Small intestine (tissue), 7 donors: Measurements from ENCODE around the gene SMG1. TPM values are rescaled to one million over a fixed set of nuclear protein-coding genes. Genes with fewer than 3 reads are reported as not detected.
"Not testable (repeated sequence)": the region's sequence is repeated elsewhere in the genome, so short reads cannot be mapped to it uniquely, and the experiment has no call there.

ENCODE experiments used
- DNase-seq, 2 donors: peaks; one replicate each; pipeline versions ENCODE4 v3.0.0 to v3.0.0-alpha.2; 2013
- FAIRE-seq: peaks from 2 replicates; lab custom pipeline; 2012; peaks lifted over from hg19 to GRCh38; lab: Jason Lieb, UNC
- H3K27ac ChIP-seq, 3 donors: one replicate each; pipeline ENCODE4 v1.5.1; 2013; ENCODE audit warnings: low read length in 2 of 3, mild to moderate bottlenecking in 2 of 3, control low read depth in 1 of 3, inconsistent platforms in 1 of 3, low read depth in 1 of 3, moderate library complexity in 1 of 3
- H3K27me3 ChIP-seq, 3 donors: one replicate each; pipeline ENCODE4 v1.6.1; 2013; ENCODE audit warnings: low read length in 3 of 3, inconsistent platforms in 1 of 3; ENCODE audit not compliant: control insufficient read depth in 3 of 3, insufficient read depth in 3 of 3
- H3K36me3 ChIP-seq, 3 donors: one replicate each; pipeline ENCODE4 v1.6.1; 2013; ENCODE audit warnings: low read length in 3 of 3, inconsistent platforms in 1 of 3, low read depth in 1 of 3, mild to moderate bottlenecking in 1 of 3, moderate library complexity in 1 of 3; ENCODE audit not compliant: control insufficient read depth in 3 of 3, insufficient read depth in 2 of 3
- H3K4me1 ChIP-seq, 3 donors: one replicate each; pipeline ENCODE4 v1.6.1; 2013; ENCODE audit warnings: low read length in 2 of 3, inconsistent platforms in 1 of 3, low read depth in 1 of 3, mild to moderate bottlenecking in 1 of 3, moderate library complexity in 1 of 3; ENCODE audit not compliant: control insufficient read depth in 3 of 3, insufficient read depth in 2 of 3
- H3K4me3 ChIP-seq, 3 donors: one replicate each; pipeline ENCODE4 v1.5.1; 2013; ENCODE audit warnings: low read length in 3 of 3, control low read depth in 1 of 3, inconsistent platforms in 1 of 3, low read depth in 1 of 3, mild to moderate bottlenecking in 1 of 3, moderate library complexity in 1 of 3
- H3K9me3 ChIP-seq, 2 donors: one replicate each; pipeline ENCODE4 v1.6.1; 2013; ENCODE audit warnings: low read depth in 1 of 2, low read length in 1 of 2; ENCODE audit not compliant: control insufficient read depth in 2 of 2, insufficient read depth in 1 of 2
- WGBS, 3 donors: extraction: QIAGEN DNeasy Blood & Tissue Kit; methylation state at CpG; one replicate each; pipeline ENCODE4 v1.1.7; 2013; 5-methylcytosine and 5-hydroxymethylcytosine counted together
- polyA plus RNA-seq, 4 donors: library from polyadenylated mRNA; stranded (reverse) in 3 of 4; unstranded in 1 of 4; fragments of 200-250 nt in 3 of 4; fragments of 120-200 nt in 1 of 4; gene quantifications; one replicate each; pipeline versions ENCODE4 v1.2.1 to v1.2.3, GENCODE V29; 2013
- donor health status: healthy with polysubstance abuse.
- donor health status: control.
- donor health status: control.
- donor health status: Bipolar disorder and iron deficiency.
- donor health status: healthy.

The SMG1 gene
- polyA plus RNA-seq, 4 donors = 9.2 to 43.4 (median 12.1) TPM

GRCh38 chr16:18928073-18928472, 1.9 kb upstream of the SMG1 start:
- H3K4me1 ChIP-seq, H3K4me3 ChIP-seq, H3K27ac ChIP-seq, H3K9me3 ChIP-seq, H3K36me3 ChIP-seq, FAIRE-seq, H3K27me3 ChIP-seq, DNase-seq: not testable (repeated sequence)
- WGBS, 3 donors = 59 to 90% (median 80%) methylated on average over 7 of the region's 7 CpGs

- not testable (repeated sequence) for H3K4me1 ChIP-seq, FAIRE-seq, H3K9me3 ChIP-seq, H3K27me3 ChIP-seq, H3K36me3 ChIP-seq
- WGBS, 3 donors = 0% methylated on average over 15 to 42 of the region's 42 CpGs
- H3K4me3 ChIP-seq = peak overlapping the region; percentile 53 to 87 (median 57)
- DNase-seq = peak in 1 of 2 donors; percentile 72
- peak overlapping the region; percentile 86 to 98 (median 90) for H3K27ac ChIP-seq
Measured at GRCh38 chr16:18925215-18925985, 808 bp downstream of the SMG1 start.

- FAIRE-seq, DNase-seq, H3K27ac ChIP-seq, H3K27me3 ChIP-seq, H3K36me3 ChIP-seq, H3K4me3 ChIP-seq, H3K9me3 ChIP-seq, H3K4me1 ChIP-seq: not testable (repeated sequence)
- 1 to 14% (median 9%) methylated on average over 5 of the region's 5 CpGs for WGBS, 3 donors
Measured at GRCh38 chr16:18923935-18924334, 2.3 kb downstream of the SMG1 start.

DNA sequence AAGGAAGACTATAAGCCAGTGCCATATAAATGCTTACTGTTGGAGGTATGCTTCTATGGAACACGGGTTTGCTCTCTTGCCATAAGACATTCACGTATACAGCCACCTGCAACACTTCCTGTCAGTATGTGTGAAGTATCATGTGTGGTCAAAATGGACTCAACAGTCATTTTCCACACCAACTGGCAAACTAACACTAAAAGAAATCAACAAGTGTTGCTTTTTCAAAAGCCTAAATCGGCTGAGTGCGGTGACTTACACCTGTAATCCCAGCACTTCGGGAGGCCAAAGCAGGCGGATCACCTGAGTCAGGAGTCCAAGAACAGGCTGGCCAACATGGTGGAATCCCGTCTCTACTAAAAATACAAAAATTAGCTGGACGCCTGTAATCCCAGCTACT, 3.1 kb downstream of the SMG1 start:
- not testable (repeated sequence) for H3K27ac ChIP-seq, H3K4me1 ChIP-seq, H3K4me3 ChIP-seq, FAIRE-seq, H3K27me3 ChIP-seq, DNase-seq, H3K9me3 ChIP-seq, H3K36me3 ChIP-seq
- WGBS, 3 donors = 65 to 68% (median 68%) methylated on average over 8 of the region's 8 CpGs

DNA sequence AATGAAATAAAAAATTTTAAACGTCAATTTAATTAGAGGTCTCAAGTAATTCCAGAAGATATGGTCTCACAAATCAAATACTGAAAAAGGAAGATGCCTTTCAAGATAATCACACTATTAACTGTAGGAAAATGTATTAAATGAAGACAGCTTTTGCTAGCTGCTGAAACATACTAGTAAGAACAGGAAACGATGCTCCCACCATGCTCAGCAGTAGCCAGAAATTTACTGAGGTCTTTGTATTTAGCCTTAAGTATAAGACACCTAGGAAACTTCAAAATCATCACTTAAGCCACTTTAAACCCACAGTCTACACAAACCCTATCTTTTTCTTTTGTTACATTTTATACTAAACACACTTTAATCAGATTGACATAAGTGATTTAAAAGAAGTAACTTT, 16.6 kb downstream of the SMG1 start:
- not testable (repeated sequence) for H3K27me3 ChIP-seq, H3K4me1 ChIP-seq, H3K27ac ChIP-seq, H3K9me3 ChIP-seq, H3K36me3 ChIP-seq, DNase-seq, FAIRE-seq, H3K4me3 ChIP-seq
- 44 to 53% (median 52%) methylated on average over 2 of the region's 2 CpGs for WGBS, 3 donors

- not testable (repeated sequence) for FAIRE-seq, H3K36me3 ChIP-seq, H3K4me1 ChIP-seq, H3K4me3 ChIP-seq, DNase-seq, H3K27me3 ChIP-seq, H3K9me3 ChIP-seq, H3K27ac ChIP-seq
- WGBS, 3 donors = 88 to 97% (median 92%) methylated on average over 12 of the region's 12 CpGs
Measured at GRCh38 chr16:18908716-18909115, 17.5 kb downstream of the SMG1 start.

DNA sequence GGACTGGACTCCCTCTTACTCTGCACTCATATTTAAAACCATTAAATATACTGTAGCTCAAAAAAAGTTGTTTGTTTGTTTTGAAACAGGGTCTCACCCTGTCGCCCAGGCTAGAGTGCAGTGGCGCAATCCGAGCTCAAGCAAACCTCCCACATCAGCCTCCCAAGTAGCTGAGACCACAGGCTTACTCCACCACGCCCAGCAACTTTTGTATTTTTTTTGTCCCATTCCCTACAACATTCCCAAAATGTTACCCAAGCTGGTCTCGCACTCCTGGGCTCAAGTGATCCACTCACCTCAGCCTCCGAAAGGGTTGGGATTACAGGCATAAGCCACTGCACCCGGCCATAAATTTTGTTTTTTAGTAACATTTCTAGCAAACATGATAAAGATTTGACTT, 23.4 kb downstream of the SMG1 start:
- DNase-seq, H3K27ac ChIP-seq, H3K27me3 ChIP-seq, H3K4me1 ChIP-seq, H3K4me3 ChIP-seq, FAIRE-seq, H3K9me3 ChIP-seq, H3K36me3 ChIP-seq: not testable (repeated sequence)
- WGBS, 3 donors = 92 to 95% (median 93%) methylated on average over 7 of the region's 7 CpGs

DNA sequence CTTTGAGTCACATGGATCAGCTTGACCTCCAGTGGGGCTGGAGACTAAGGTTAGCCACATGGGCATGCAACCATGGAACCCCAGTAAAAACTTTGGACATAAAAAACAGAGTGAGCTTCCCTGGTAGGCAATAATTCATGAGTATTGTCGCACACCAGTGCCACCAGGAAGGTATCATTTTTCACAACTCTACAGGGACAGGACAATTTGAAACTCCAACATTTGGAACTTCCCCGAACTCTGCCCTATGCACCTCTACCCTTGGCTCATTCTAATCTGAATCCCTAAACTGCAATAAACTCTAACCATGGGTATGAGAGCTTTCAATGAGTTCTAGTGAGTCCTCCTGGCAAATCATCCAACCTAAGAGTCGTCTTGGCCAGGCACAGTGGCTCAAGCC, 24.2 kb downstream of the SMG1 start:
- DNase-seq, FAIRE-seq, H3K27ac ChIP-seq, H3K4me3 ChIP-seq, H3K4me1 ChIP-seq, H3K36me3 ChIP-seq, H3K27me3 ChIP-seq, H3K9me3 ChIP-seq: not testable (repeated sequence)
- WGBS, 3 donors = 77 to 80% (median 79%) methylated on average over 3 of the region's 3 CpGs

DNA sequence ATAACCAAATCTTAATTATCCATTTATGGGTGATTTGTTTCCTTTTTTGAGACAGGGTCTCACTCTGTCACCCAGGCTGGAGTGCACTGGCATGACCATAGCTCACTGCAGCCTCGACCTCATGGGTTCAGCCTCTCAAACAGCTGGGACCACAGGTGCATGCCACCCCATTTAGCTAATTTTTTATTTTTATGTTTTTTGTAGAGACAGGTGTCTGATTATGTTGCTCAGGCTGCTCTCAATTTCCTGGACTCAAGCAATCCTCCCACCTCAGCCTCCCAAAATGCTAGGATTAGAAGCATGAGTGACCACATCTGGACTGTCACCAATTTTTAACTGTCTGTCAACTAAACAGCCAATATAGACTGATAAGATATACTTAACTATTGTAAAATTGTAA, 25.0 kb downstream of the SMG1 start:
- H3K36me3 ChIP-seq, H3K4me3 ChIP-seq, H3K27ac ChIP-seq, FAIRE-seq, H3K9me3 ChIP-seq, H3K4me1 ChIP-seq, DNase-seq, H3K27me3 ChIP-seq: not testable (repeated sequence)
- WGBS, 3 donors = 75 to 90% (median 84%) methylated on average over 1 of the region's 1 CpG
